Vagina (tissue), 2 donors: Measurements from ENCODE around the gene MGAT3. TPM values are rescaled to one million over a fixed set of nuclear protein-coding genes. Genes with fewer than 3 reads are reported as not detected.
A peak's percentile ranks its signal among the peaks of the same experiment; 100 is the strongest.

ENCODE experiments used
- DNase-seq, 2 donors: peaks; one replicate each; pipeline ENCODE4 v3.0.0-alpha.2; 2017; ENCODE audit errors: extremely low spot score in 2 of 2
- H3K27ac ChIP-seq: fragments of 200-600 bp; sonication (generic); one replicate; pipeline ENCODE4 v1.5.1; 2019
- H3K27me3 ChIP-seq: fragments of 200-600 bp; sonication (generic); one replicate; pipeline ENCODE4 v1.5.1; 2019
- H3K36me3 ChIP-seq, 2 donors: fragments of 200-600 bp; sonication (generic); one replicate each; pipeline ENCODE4 v1.5.1; 2017 to 2019
- H3K4me1 ChIP-seq: fragments of 200-600 bp; sonication (generic); one replicate; pipeline ENCODE4 v1.5.1; 2019
- H3K4me3 ChIP-seq, 2 donors: fragments of 200-600 bp; sonication (generic); 1 replicate in 1 of 2; 2 replicates in 1 of 2; pipeline ENCODE4 v1.5.1; 2016 to 2019
- H3K9me3 ChIP-seq: fragments of 200-600 bp; sonication (generic); one replicate; pipeline ENCODE4 v1.5.1; 2019
- CTCF ChIP-seq, 3 experiments: fragments of 450-650 bp in 2 of 3; fragments of 200-600 bp in 1 of 3; sonication (generic) in 1 of 3; IDR thresholded peaks; one replicate each; pipeline ENCODE4 v1.5.1; 2017 to 2019; ENCODE audit warnings: antibody characterized with exemption in 3 of 3, mild to moderate bottlenecking in 2 of 3, moderate library complexity in 2 of 3
- POLR2A ChIP-seq, 2 donors: fragments of 450-650 bp; IDR thresholded peaks; one replicate each; pipeline ENCODE4 v1.6.1; 2017; ENCODE audit warnings: antibody characterized with exemption in 2 of 2, mild to moderate bottlenecking in 2 of 2, moderate library complexity in 2 of 2
- POLR2AphosphoS5 ChIP-seq, 2 donors: sonication (generic); formaldehyde crosslinking; IDR thresholded peaks; one replicate each; pipeline ENCODE4 v1.9.0; 2017; ENCODE audit warnings: antibody characterized with exemption in 2 of 2, mild to moderate bottlenecking in 2 of 2, low read depth in 1 of 2; ENCODE audit not compliant: insufficient read depth in 1 of 2
- intact Hi-C: fragments of 100-400 bp; cut with DNase I; formaldehyde crosslinking; loops from one replicate; pipeline ENCODE4 v1.15.1; 2023
- total RNA-seq: library from RNA; depleted of rRNA; stranded (reverse); fragments of >200 nt; gene quantifications from one replicate; pipeline ENCODE4 v1.2.3, GENCODE V29; 2016

The MGAT3 gene
- total RNA-seq, 1 donor from 2014 or later, result 0.98 TPM

GRCh38 chr22:39491696-39492095 lies 34.9 kb downstream of the MGAT3 start:
- Histone ChIP-seq H3K9me3 (no peaks in the 10 kb centered on the region), H3K27ac (no peak overlapping the region), H3K4me1 (no peaks in the 10 kb centered on the region), H3K4me3 (no peak overlapping the region), H3K27me3 (no peaks in the 10 kb centered on the region), H3K36me3 (no peaks in the 10 kb centered on the region)
- TF ChIP-seq CTCF (IDR thresholded peaks at IDR 0.05) (no peak), POLR2AphosphoS5 (IDR thresholded peaks at IDR 0.05; ENCODE audit: insufficient read depth in 1 of 2, low read depth in 1 of 2) (no peak), POLR2A (IDR thresholded peaks at IDR 0.05) (no peak)
- DNase-seq, result no peak
- intact Hi-C loops, result no loop called here

- intact Hi-C loops, result no loop called here
- TF ChIP-seq POLR2AphosphoS5 (IDR thresholded peaks at IDR 0.05; ENCODE audit: insufficient read depth in 1 of 2, low read depth in 1 of 2), result no peak
- TF ChIP-seq POLR2A (IDR thresholded peaks at IDR 0.05), result no peak
- TF ChIP-seq CTCF (IDR thresholded peaks at IDR 0.05), result no peak
- Histone ChIP-seq H3K36me3 (no peaks in the 10 kb centered on the region), H3K27ac (no peak overlapping the region), H3K4me1 (no peaks in the 10 kb centered on the region), H3K27me3 (no peaks in the 10 kb centered on the region), H3K9me3 (no peaks in the 10 kb centered on the region), H3K4me3 (no peak overlapping the region)
- no peak for DNase-seq
Measured at GRCh38 chr22:39492186-39492585, 35.4 kb downstream of the MGAT3 start.

- no peak for TF ChIP-seq POLR2A (IDR thresholded peaks at IDR 0.05)
- no peak for TF ChIP-seq POLR2AphosphoS5 (IDR thresholded peaks at IDR 0.05; ENCODE audit: insufficient read depth in 1 of 2, low read depth in 1 of 2)
- no peak for TF ChIP-seq CTCF (IDR thresholded peaks at IDR 0.05)
- H3K27me3 ChIP-seq, result no peaks in the 10 kb centered on the region
- intact Hi-C loops, result no loop called here
- DNase-seq, result no peak
- H3K4me1 ChIP-seq, result no peaks in the 10 kb centered on the region
- no peaks in the 10 kb centered on the region for H3K9me3 ChIP-seq
- no peak overlapping the region for H3K27ac ChIP-seq
- H3K4me3 ChIP-seq, result no peak overlapping the region
- H3K36me3 ChIP-seq, result no peaks in the 10 kb centered on the region
Measured at GRCh38 chr22:39493759-39494158, 36.9 kb downstream of the MGAT3 start.

- no peak for TF ChIP-seq POLR2AphosphoS5 (IDR thresholded peaks at IDR 0.05; ENCODE audit: insufficient read depth in 1 of 2, low read depth in 1 of 2)
- no peak for TF ChIP-seq CTCF (IDR thresholded peaks at IDR 0.05)
- no peak for TF ChIP-seq POLR2A (IDR thresholded peaks at IDR 0.05)
- Histone ChIP-seq H3K27me3 (no peaks in the 10 kb centered on the region), H3K4me1 (no peaks in the 10 kb centered on the region), H3K27ac (no peak overlapping the region), H3K36me3 (no peaks in the 10 kb centered on the region), H3K9me3 (no peaks in the 10 kb centered on the region), H3K4me3 (no peak overlapping the region)
- no peak for DNase-seq
- intact Hi-C loops, result no loop called here
Measured at GRCh38 chr22:39494471-39495120, 37.8 kb downstream of the MGAT3 start.

GRCh38 chr22:39496131-39496838 lies 39.5 kb downstream of the MGAT3 start:
- Histone ChIP-seq H3K4me3 (no peak overlapping the region), H3K9me3 (no peaks in the 10 kb centered on the region), H3K27me3 (no peaks in the 10 kb centered on the region), H3K4me1 (peaks cover 4% of the 10 kb centered on the region), H3K27ac (no peak overlapping the region), H3K36me3 (no peaks in the 10 kb centered on the region)
- intact Hi-C loops, result no loop called here
- peak in 1 of 3 experiments; percentile 40 for TF ChIP-seq CTCF (IDR thresholded peaks at IDR 0.05)
- TF ChIP-seq POLR2AphosphoS5 (IDR thresholded peaks at IDR 0.05; ENCODE audit: insufficient read depth in 1 of 2, low read depth in 1 of 2), result no peak
- no peak for DNase-seq
